Stimulated activated CD4-positive, alpha-beta T cell treated with anti-CD3 and anti-CD28 coated beads, Interleukin-15, amount 100 ng/mL, for 48 hours (primary cell): ENCODE data around the gene DEPP1.

Experiments
- DNase-seq, 2 donors: peaks; one replicate each; pipeline ENCODE4 v3.0.0-alpha.2; 2020; ENCODE audit warnings: low read depth in 2 of 2

Gene DEPP1

DNA sequence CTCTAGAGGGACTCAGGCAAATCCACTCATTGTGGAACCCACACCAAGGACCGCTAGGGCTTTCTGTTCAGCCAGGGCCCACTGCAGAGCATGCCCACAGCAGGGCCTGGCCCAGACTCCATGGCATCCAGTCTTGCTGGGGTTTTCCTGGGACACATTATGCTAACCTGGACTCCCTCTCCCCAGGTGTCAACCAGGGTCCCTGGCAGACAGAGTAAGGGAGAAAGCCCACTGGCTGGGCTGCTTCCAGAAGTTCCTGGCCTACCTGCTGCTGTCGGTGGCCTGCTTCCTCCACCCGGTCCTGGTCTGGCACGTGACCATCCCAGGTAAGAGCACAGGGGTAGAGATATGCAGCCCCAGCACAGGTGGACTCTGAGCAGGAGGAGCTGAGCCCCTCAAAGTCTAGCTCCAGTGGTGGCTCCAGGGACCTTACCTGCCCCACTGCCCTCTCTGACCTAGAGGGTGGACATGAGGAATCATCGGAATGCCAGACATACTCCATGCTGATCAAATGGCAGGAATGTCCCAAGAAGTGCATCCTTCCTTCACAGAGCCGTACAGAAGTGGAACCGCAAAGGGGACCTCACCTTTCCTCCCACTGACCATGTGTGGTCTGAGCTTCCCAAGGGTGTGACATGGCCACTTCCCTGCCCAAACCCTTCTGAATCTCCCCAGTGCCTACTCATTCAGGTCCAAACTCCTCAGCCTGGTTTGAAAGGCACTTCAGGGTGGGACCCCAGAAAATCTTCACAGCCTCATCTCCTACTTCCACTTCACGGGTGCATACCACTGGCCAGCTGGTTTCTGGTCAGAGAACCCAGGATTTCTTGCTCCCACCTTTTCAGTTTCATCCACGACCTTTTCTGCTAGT lies 44.9 kb downstream of the DEPP1 start:
- no peak for DNase-seq

DNA sequence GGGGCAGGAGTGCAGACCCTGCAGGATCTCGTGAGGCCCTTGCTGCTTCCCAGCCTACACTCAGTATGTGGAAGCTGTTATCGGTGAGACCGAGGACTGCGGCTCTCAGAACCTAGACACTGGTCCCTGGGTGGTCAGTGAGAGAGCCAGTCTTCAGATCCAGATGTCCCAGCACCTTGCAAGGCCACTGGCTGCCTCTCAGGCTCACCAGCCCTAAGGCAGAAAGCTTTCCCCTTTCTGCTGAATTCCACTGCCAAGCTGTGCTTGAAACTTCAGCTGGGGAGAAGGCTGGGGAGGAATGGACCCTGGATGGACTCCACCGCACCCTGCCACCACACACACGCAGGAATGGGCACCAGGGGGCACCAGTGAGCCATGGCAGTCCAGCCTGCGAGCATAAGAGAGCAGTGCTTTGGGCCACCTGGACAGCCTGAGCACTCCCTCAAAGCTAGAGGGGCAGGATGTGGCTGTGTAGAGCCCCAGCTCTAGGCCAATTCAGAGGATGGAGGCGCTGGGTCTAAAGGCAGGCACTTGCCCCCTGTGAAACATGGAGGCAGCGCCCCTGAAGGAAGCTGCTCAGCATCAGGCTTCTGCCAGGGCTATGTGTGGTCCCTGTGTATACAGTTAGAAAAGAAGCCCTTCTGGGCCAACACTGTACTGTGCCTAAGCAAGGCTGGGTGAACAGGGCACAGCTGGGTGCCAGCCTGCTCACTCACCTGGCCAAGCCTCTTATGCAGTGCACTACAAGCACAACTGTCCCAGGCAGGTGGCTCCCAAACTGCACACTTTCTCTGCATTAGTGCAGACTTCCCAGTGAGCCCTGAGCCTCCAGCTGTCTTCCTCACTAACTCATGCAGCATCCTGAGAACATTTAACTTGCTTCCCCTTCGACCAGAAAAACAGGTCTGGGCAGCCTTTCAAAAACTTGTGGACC lies 45.8 kb downstream of the DEPP1 start:
- DNase-seq = peak; percentile 62 to 79

DNA sequence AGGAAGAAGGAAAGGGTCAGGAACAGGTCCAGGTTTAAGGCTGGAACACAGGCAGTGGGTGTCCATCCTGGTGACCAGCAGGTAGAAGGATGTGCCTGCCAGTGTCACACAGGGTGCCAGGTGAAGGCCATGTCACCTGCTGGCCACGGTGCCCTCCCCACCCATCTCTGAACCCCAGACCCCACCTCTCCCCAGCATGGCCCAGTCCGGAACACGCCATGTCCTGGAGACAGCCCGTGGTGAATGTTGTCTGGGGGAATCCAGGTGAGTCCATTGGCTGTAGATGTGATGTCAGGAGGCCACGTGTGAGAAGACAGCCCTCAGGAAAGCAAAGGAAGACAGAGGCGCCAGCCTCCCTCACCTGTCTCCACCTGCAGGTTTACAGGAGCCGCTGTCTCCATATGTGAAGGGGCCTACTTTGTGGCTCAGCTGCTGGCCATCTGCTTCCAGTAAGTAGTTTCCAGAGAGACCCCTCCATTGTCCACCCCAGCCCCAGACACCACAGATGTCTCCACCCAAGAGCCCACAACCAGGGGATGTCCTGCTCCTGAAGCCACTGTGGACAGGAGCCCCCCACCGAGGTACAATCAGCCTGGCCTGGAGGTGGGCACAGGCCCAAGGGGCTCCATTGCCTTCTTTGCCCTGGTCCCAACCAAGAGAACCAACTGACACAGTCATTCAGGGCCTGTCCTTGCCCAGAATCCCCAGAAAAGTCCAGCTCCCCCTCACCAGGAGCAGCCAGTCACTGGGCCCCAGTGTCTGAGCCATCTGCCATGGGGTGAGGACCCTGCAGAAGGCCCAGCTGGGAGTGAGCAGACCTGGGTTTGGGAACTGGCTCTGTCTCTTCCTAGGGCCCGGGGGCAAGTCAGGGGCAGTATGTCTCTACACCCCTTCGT lies 46.7 kb downstream of the DEPP1 start:
- no peak for DNase-seq

DNA sequence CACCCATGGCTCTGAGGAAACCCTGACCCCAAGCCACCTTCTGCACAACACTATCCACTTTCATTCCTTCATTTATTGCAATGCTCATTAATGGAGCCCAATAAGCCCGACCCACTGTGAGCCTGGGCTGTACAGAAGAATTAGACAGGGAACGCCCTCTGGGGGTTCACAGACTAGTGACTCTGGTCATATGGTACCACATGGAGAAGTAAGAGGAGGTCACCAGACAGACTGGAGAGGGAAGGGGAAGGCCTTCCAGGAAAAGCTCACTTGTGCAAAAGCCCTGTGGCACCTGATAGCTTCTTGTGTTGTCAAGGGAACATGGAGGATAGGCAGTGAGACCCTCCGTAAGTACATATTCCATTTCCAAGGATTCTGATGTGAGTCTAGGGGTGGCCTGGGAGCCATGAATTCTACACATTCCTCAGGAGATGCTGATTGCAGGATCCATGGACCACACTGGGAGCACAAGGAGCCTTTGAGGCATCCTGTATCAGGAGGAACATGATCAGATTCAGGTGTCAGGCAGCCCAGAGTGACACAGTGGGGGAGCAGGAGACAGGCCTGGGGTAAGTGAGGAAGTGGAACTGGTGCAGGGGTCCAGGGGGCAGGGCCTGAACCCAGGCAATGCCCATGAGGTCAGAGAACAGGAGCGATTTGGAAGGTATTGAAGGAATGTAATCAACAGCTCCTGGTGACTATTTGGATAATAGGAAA lies 47.5 kb downstream of the DEPP1 start:
- no peak for DNase-seq

DNA sequence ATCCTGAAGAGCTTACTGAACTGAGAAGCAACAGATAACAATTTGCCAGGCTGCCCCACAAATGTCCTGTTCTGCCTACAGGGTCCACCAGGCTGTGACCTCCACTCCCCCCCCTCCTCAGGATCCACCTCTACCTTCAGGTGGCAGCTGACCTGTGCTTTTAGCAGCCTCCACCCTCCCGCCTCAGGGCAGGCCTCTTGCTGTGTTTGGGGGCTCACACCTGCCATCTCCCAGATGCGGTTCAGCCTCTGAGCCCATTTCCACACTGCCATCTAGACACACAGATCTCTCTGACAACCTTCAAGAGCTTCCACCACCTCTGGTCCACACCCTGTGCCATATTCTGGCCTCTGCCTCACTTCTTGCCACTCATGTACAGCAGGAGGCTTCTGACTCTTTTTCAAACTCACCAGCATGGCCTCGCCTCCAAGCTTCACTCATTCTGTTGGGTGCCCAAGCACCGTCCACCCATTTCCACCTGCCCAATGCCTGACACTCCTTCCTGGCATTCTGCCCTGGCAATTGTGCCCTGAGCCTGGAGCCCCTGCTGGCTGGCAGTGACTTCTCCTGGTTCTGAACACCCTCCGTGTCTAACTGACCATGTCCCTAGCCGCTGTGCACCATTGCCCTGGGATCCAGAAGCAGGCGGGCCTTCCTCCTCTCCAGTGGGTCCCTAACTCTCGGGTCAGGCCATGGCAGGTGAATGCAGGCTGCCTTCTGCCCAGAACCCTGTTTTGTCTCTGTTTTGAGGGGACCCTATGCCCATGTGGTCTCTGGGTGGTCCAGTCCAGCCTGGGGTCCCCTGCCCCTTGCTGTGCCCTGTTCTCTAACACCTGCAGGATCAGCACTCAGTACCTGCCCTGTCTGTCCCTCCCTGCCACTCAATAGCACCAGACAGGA lies 49.0 kb downstream of the DEPP1 start:
- no peak for DNase-seq

DNA sequence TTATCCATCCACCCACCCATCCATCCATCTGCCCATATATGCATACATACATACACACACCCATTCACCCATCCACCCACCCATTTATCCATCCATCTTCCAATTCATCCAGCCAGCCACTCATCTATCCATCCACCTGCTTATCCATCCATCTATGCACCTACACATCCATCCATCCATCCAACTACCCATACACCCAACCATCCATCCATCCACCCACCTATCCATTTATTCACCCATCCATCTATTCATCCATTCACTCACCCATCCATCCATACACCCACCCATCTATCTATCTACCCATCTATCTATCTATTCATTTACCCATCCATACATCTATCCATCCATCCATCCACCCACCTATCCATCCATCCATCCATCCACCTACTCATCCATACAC lies 50.1 kb downstream of the DEPP1 start:
- no peak for DNase-seq

DNA sequence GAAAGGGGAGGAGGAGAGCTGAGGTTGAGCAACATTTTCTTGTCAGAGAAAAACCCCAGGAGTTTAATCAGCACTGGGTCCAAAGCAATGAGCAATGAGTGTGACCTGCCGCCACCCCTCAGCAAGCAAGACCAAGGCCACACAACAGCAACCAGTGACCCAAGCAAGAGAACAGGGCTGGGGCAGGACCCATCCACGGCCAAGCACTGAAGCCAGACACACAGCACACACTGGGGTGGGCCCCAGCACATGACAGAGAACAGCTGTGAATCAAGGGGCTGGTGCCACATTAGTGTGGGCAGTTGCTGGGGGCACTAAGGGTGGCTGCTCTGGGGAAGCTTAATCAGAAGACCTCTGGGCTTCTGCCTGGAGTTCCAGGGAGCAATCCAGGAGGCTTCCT lies 51.3 kb downstream of the DEPP1 start:
- no peak for DNase-seq

DNA sequence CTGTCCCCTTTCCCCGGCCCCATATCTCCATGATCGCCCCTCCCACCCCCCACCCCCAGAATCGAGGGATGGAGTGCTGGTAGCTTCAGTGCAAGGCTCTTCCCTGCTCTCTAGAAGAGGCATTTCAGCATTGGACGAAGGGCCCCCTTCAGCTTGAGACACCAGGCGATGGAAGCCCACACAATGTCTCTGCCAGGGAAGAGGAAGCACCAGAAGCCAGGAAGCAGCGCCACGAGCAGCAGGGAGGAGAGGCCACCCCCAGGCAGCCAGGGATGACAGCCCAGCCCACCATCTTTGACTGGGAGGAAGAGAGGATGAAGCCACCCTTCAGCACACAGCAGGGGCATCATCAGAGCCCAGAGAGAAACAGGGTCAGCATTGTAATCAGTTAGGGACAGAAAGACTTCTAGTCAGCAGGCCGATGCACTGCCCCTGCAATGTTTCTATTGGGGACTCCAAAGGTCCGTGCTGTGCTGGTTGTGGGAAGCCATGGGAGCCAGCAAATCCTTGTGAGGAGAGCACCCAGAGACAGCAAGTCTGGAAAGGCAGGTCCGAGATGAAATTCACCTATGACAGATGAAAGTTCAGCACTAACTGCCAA lies 51.8 kb downstream of the DEPP1 start:
- no peak for DNase-seq
